RWPE1 (cell line): Measurements from ENCODE around the gene CD79A.
"Not testable (repeated sequence)": the region's sequence is repeated elsewhere in the genome, so short reads cannot be mapped to it uniquely, and the experiment has no call there.

Experiments used
- CTCF ChIA-PET: fragments of 350-600 bp; sonication (Branson Sonifier 250); formaldehyde crosslinking; extraction: SDS; loops from one replicate; lab custom pipeline; 2021; lab: Yijun Ruan, JAX
- POLR2A ChIA-PET: fragments of 400-600 bp; formaldehyde crosslinking; extraction: SDS; loops from one replicate; lab custom pipeline; 2020; ENCODE audit warnings: antibody characterized with exemption; ENCODE audit not compliant: low non-redundant PET; lab: Yijun Ruan, JAX
- DNase-seq: peaks from one replicate; pipeline ENCODE4 v3.0.0; 2012; ENCODE audit warnings: low spot score
- H3K27ac ChIP-seq: fragments of 450-650 bp; 2 replicates; pipeline ENCODE4 v1.5.1; 2017
- TF ChIP-seq, protein P1 (sequence below): fragments of 450-650 bp; conservative IDR thresholded peaks from 2 replicates; pipeline ENCODE4 v1.5.1; 2017; ENCODE audit warnings: low read depth, mild to moderate bottlenecking

The CD79A gene

DNA sequence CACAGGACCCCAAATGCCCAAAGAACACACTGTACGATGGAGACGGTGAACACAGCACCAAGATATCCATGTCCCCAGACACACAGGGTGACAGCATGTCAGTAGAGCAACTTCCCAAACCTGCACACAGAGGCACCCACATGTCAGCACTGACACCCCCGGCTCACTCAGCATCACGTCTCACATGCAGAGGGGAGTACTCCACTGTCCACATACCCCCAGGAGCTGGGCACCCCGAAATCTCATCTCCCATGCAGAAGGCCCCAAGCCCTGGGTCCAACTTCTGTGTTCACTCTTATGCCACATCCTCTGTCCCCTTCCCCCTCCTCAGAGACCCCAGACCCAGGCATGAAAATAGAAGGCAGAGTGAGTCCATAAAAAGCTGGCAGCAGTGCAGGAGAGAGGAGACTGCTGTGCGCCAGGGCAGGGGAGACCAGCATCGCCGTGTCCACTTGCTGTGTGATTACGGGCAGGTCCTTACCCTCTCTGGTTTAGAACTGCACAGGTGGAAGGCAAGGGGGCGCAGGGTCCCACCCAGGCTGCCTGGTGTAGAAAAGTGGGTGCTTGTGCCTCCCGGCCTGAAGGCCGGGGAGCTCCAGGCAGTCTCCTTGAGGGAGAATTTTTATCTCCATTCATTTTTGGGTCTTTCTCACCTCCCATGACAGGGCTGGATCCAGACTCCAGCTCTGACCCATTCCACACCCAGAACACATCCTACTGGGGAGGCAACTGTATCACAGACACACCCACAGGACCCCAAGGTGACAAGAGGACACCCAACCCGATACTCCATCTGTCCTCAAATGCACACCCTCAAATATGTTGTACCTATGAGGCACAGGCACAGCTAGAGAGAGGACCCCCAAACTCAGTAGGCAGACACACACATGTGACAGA, 34.2 kb downstream of the CD79A start:
- no peak overlapping the region for H3K27ac ChIP-seq
- ChIA-PET POLR2A (no interaction called here), CTCF (interaction anchor here (0.5 to 0.7 kb wide), 4 partner anchors 9 to 522 kb away, joined by 3 to 6 read pairs (median 3); partner anchors contain the start of gene ERFL)
- TF ChIP-seq, protein P1, sequence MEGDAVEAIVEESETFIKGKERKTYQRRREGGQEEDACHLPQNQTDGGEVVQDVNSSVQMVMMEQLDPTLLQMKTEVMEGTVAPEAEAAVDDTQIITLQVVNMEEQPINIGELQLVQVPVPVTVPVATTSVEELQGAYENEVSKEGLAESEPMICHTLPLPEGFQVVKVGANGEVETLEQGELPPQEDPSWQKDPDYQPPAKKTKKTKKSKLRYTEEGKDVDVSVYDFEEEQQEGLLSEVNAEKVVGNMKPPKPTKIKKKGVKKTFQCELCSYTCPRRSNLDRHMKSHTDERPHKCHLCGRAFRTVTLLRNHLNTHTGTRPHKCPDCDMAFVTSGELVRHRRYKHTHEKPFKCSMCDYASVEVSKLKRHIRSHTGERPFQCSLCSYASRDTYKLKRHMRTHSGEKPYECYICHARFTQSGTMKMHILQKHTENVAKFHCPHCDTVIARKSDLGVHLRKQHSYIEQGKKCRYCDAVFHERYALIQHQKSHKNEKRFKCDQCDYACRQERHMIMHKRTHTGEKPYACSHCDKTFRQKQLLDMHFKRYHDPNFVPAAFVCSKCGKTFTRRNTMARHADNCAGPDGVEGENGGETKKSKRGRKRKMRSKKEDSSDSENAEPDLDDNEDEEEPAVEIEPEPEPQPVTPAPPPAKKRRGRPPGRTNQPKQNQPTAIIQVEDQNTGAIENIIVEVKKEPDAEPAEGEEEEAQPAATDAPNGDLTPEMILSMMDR, result no peak
- DNase-seq, result no peak

DNA sequence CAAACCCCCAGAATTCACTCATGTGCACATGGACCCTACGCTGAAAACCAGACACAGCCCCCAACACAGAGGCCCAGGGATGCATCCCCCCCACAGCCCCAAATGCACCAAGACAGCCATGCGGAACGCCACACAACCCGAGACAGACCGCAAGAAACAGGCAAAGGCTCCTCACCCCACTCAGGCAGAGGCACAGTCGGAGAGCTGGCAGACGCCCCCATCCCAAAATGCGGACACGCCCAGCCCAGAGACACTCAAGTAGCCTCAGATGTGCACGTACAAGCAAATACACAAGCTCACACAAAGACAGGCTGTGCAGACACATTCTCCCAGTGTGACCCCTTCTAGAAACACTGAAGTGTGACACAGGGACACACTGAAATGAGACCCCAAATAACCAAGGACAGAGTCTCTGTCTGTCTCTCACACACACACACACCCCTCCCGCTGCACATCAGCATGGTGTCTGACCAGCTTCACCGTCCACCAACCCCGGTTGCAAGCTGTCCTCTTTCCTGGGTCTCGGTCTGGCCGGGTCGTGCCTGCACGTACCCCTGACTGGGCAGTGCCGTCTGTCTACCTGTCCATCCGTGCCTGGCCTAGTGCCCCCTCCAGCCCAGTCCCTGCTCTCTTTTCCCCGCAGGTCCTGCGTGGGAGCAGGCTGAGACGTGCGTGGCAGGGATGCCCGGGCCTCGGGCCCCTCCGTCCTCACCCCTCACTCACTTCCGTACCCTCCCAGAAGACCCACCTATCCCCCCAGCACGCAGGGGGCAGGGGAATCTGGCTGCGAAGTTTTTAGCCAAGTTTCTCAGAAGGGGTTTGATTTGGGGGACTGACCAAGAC, 35.0 kb downstream of the CD79A start:
- H3K27ac ChIP-seq, result no peak overlapping the region
- no peak for DNase-seq
- TF ChIP-seq, protein P1, result no peak
- ChIA-PET CTCF (interaction anchor here (0.5 to 0.7 kb wide), 3 partner anchors 16 to 29 kb away, joined by 3 to 6 read pairs (median 3); partner anchors contain the start of gene ERFL), POLR2A (no interaction called here)

DNA sequence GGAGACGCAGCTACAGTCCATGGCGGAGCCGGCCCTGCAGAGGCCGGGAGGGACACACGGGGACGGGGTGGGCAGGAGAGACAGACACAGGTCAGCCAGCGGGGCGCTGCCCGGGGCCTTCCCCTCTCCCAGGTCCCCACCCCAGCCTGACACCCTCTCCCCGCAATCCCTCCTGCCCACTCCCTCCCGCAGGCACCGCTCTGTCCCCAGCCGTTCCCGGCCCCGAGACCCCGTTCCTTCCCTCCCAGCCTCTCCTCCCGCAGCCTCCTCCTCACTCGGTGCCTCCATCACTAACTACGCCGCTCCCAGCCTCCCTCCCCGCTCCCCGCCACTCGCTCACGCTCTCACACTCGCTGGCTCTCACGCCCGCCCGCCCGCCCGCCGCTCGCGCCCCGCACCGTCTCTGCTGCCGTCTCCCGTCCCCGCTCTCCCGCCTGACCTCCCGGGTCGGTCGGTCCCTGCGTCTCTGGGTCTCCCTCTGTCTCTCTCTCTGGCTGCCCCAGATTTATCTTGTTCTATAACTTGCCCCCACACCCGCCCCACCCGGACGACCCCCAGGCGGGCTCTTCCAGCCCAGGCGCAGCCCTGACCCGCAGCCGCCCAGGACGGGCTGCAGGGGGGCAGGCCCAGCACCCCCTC, 35.9 kb downstream of the CD79A start:
- no peak for DNase-seq
- no peak overlapping the region for H3K27ac ChIP-seq
- TF ChIP-seq, protein P1, result no peak
- ChIA-PET POLR2A (no interaction called here), CTCF (no interaction called here)

DNA sequence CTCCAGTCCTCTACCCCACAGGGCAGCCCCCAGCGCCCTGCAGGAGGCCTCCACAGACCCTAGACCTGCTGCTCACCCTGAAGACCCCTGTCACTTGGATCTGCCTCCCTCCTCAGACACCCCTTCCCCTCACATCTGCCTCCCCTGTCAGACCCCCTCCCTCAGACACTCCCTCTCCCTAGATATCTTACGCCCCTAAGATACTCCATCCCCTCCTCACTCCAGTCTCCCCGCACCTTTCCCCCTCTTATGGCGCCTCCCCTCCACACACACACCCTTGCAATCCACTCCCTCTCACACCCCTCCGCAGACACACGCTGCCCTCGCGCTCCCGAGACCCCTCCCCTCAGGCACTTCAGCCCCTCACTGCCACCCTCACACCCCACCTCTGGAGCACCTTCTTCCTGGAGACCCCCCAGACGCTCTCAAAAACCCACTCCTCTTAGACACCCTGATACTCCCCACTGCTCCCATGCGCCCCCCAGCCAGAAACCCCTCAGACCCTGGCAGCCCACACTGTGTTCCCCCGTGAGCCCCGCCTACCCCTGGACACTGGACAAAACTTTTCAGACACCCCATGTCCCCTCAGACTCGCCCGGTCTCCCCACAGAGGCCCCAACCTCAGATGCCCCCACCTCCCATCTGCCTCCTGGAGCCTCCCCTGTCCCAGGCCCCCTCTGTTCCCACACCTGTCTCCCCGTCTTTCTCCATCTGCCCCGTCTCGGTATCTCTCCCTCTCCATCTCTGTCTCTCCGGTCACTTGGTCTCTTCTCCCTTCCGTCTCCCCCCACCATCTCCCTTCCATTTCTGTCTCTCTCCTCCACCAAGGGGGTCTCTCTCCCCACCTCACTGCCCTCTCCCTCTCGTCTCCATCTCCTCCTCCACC, 36.7 kb downstream of the CD79A start:
- TF ChIP-seq, protein P1, result no peak
- ChIA-PET CTCF (no interaction called here), POLR2A (no interaction called here)
- DNase-seq, result no peak
- H3K27ac ChIP-seq, result no peak overlapping the region

DNA sequence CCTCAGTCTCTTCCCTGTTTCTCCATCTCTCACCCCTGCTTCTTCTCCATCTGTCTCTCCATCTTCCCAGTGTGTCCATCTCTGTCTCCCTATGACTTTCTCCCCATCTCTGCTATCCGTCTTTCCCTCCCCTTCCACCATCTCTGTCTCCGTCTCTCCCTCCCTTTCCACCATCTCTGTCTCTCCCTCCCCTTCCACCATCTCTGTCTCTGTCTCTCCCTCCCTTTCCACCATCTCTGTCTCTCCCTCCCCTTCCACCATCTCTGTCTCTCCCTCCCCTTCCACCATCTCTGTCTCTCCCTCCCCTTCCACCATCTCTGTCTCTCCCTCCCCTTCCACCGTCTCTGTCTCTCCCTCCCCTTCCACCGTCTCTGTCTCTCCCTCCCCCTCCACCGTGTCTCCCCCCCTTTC, 37.4 kb downstream of the CD79A start:
- DNase-seq, CTCF ChIA-PET, POLR2A ChIA-PET, H3K27ac ChIP-seq: not testable (repeated sequence)
